ENCODE data around the gene ASPDH.

ASPDH gene

GRCh38 chr19:50552540-50552939 is 38.8 kb upstream of the ASPDH start:
- Histone ChIP-seq H3K4me1 (ENCODE audit: low read depth, poor library complexity, severe bottlenecking) (no peaks in the 10 kb centered on the region), H3K36me3 (ENCODE audit: insufficient read depth) (no peaks in the 10 kb centered on the region), H3K27me3 (ENCODE audit: insufficient read depth, low read depth) (peaks cover 64% of the 10 kb centered on the region), H3K27ac (no peak overlapping the region), H3K4me2 (no peak overlapping the region), H3K79me2 (ENCODE audit: insufficient read depth, low read depth) (no peaks in the 10 kb centered on the region), H3K4me3 (IDR thresholded peaks at IDR 0.05; ENCODE audit: insufficient read depth, low read depth, low read length) (no peak overlapping the region), H3K9ac (no peak overlapping the region), H4K20me1 (ENCODE audit: insufficient read depth) (no peaks in the 10 kb centered on the region), H2AFZ (ENCODE audit: low read depth) (no peak overlapping the region)
- TF ChIP-seq CTCF (conservative IDR thresholded peaks at IDR 0.05; ENCODE audit: low read depth, low read length) = no peak

- no peaks in the 10 kb centered on the region for H4K20me1 ChIP-seq (ENCODE audit: insufficient read depth)
- no peak overlapping the region for H3K27ac ChIP-seq
- H3K4me1 ChIP-seq (ENCODE audit: low read depth, poor library complexity, severe bottlenecking) = no peaks in the 10 kb centered on the region
- H3K79me2 ChIP-seq (ENCODE audit: insufficient read depth, low read depth) = no peaks in the 10 kb centered on the region
- H3K27me3 ChIP-seq (ENCODE audit: insufficient read depth, low read depth) = peaks cover 61% of the 10 kb centered on the region
- no peak overlapping the region for H3K9ac ChIP-seq
- no peak overlapping the region for H2AFZ ChIP-seq (ENCODE audit: low read depth)
- H3K4me3 ChIP-seq (IDR thresholded peaks at IDR 0.05; ENCODE audit: insufficient read depth, low read depth, low read length) = no peak overlapping the region
- TF ChIP-seq CTCF (conservative IDR thresholded peaks at IDR 0.05; ENCODE audit: low read depth, low read length) = no peak
- no peaks in the 10 kb centered on the region for H3K36me3 ChIP-seq (ENCODE audit: insufficient read depth)
- no peak overlapping the region for H3K4me2 ChIP-seq
These were observed 38.0 kb upstream of the ASPDH start for GRCh38 chr19:50551715-50552187.

GRCh38 chr19:50551034-50551714 is 37.5 kb upstream of the ASPDH start:
- no peaks in the 10 kb centered on the region for H4K20me1 ChIP-seq (ENCODE audit: insufficient read depth)
- H3K4me1 ChIP-seq (ENCODE audit: low read depth, poor library complexity, severe bottlenecking) = no peaks in the 10 kb centered on the region
- H2AFZ ChIP-seq (ENCODE audit: low read depth) = no peak overlapping the region
- H3K27ac ChIP-seq = no peak overlapping the region
- TF ChIP-seq CTCF (conservative IDR thresholded peaks at IDR 0.05; ENCODE audit: low read depth, low read length) = no peak
- no peak overlapping the region for H3K4me3 ChIP-seq (IDR thresholded peaks at IDR 0.05; ENCODE audit: insufficient read depth, low read depth, low read length)
- H3K36me3 ChIP-seq (ENCODE audit: insufficient read depth) = no peaks in the 10 kb centered on the region
- H3K79me2 ChIP-seq (ENCODE audit: insufficient read depth, low read depth) = no peaks in the 10 kb centered on the region
- H3K9ac ChIP-seq = no peak overlapping the region
- H3K27me3 ChIP-seq (ENCODE audit: insufficient read depth, low read depth) = peaks cover 63% of the 10 kb centered on the region
- H3K4me2 ChIP-seq = no peak overlapping the region

- TF ChIP-seq CTCF (conservative IDR thresholded peaks at IDR 0.05; ENCODE audit: low read depth, low read length) = no peak
- peaks cover 62% of the 10 kb centered on the region for H3K27me3 ChIP-seq (ENCODE audit: insufficient read depth, low read depth)
- no peak overlapping the region for H3K9ac ChIP-seq
- H3K4me1 ChIP-seq (ENCODE audit: low read depth, poor library complexity, severe bottlenecking) = no peaks in the 10 kb centered on the region
- no peak overlapping the region for H3K27ac ChIP-seq
- no peaks in the 10 kb centered on the region for H3K79me2 ChIP-seq (ENCODE audit: insufficient read depth, low read depth)
- H4K20me1 ChIP-seq (ENCODE audit: insufficient read depth) = no peaks in the 10 kb centered on the region
- no peak overlapping the region for H3K4me2 ChIP-seq
- H3K36me3 ChIP-seq (ENCODE audit: insufficient read depth) = no peaks in the 10 kb centered on the region
- H2AFZ ChIP-seq (ENCODE audit: low read depth) = no peak overlapping the region
- H3K4me3 ChIP-seq (IDR thresholded peaks at IDR 0.05; ENCODE audit: insufficient read depth, low read depth, low read length) = no peak overlapping the region
These were observed 36.9 kb upstream of the ASPDH start for GRCh38 chr19:50550594-50550966.
